PFSK-1 (cell line): Measurements from ENCODE around the gene TESK2.

Experiments used
- POLR2AphosphoS5 ChIP-seq: IDR thresholded peaks from 2 replicates; pipeline ENCODE4 v1.6.1; 2012; ENCODE audit warnings: low read depth, mild to moderate bottlenecking, control low read depth, low read length, moderate library complexity
- REST ChIP-seq, 2 experiments: IDR thresholded peaks; 2 replicates each; pipeline versions ENCODE4 v1.6.1 to v1.8.0; 2011 to 2012; ENCODE audit warnings: low read depth in 2 of 2, low read length in 2 of 2, control low read depth in 1 of 2, inconsistent platforms in 1 of 2, mild to moderate bottlenecking in 1 of 2, moderate library complexity in 1 of 2; ENCODE audit not compliant: insufficient read depth in 1 of 2
- SIN3A ChIP-seq: IDR thresholded peaks from 2 replicates; pipeline ENCODE4 v1.6.1; 2012; ENCODE audit warnings: mild to moderate bottlenecking, low read length, moderate library complexity, borderline replicate concordance; ENCODE audit not compliant: insufficient read depth
- TAF1 ChIP-seq: IDR thresholded peaks from 2 replicates; pipeline ENCODE4 v1.6.1; 2012; ENCODE audit warnings: low read length, control low read depth, borderline replicate concordance; ENCODE audit not compliant: insufficient read depth

GRCh38 chr1:45340816-45341466 lies 150.0 kb downstream of the TESK2 start:
- TF ChIP-seq POLR2AphosphoS5: no peak
- TF ChIP-seq REST (IDR thresholded peaks at IDR 0.05; ENCODE audit: insufficient read depth in 1 of 2, low read depth in 2 of 2, low read length in 2 of 2): no peak
- TF ChIP-seq TAF1: no peak
- TF ChIP-seq SIN3A: no peak
